Measurements from ENCODE around the gene RBM12.

DNA sequence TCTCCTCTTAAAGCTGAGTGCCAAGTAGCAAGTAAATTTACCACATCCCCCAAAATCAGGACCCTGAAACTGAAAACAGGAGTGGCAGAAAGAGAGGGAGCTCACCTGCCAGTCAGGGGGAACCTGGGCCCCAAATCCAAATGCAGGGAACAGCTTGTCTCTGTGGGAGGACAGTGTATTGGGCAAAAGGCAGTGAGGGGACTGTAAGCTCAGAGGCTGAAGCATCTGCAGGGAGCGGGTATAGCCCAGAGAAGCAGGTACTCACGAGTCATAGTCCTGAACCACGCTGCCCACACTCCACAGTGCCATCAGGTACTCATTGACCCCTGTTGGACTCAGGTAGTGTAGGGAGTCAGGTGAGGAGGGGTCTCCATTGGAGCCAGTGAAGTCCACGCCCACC lies 34.1 kb downstream of the RBM12 start:
- TF ChIP-seq, protein P1, sequence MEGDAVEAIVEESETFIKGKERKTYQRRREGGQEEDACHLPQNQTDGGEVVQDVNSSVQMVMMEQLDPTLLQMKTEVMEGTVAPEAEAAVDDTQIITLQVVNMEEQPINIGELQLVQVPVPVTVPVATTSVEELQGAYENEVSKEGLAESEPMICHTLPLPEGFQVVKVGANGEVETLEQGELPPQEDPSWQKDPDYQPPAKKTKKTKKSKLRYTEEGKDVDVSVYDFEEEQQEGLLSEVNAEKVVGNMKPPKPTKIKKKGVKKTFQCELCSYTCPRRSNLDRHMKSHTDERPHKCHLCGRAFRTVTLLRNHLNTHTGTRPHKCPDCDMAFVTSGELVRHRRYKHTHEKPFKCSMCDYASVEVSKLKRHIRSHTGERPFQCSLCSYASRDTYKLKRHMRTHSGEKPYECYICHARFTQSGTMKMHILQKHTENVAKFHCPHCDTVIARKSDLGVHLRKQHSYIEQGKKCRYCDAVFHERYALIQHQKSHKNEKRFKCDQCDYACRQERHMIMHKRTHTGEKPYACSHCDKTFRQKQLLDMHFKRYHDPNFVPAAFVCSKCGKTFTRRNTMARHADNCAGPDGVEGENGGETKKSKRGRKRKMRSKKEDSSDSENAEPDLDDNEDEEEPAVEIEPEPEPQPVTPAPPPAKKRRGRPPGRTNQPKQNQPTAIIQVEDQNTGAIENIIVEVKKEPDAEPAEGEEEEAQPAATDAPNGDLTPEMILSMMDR (IDR thresholded peaks at IDR 0.05 in 4 of 5, conservative IDR thresholded peaks at IDR 0.05 in 1 of 5), result no peak
- no peak for TF ChIP-seq POLR2A (IDR thresholded peaks at IDR 0.05)

Data from gastrocnemius medialis (tissue), 4 donors.